C4-2B (cell line): Measurements from ENCODE around the gene JADE1.

ENCODE experiments used
- H3K27ac ChIP-seq: fragments of 450-650 bp; 2 replicates; pipeline ENCODE4 v1.5.1; 2017
- CTCF ChIP-seq: fragments of 450-650 bp; conservative IDR thresholded peaks from 2 replicates; pipeline ENCODE4 v1.5.1; 2017; ENCODE audit warnings: mild to moderate bottlenecking
- ZFX ChIP-seq: fragments of 450-650 bp; IDR thresholded peaks from 2 replicates; pipeline ENCODE4 v1.6.1; 2017

JADE1 gene

GRCh38 chr4:128810871-128811570 is 1.5 kb downstream of the JADE1 start:
- TF ChIP-seq ZFX = no peak
- TF ChIP-seq CTCF = no peak
- peak overlapping the region; percentile 88 for H3K27ac ChIP-seq

- TF ChIP-seq ZFX (no peak), CTCF (no peak)
- H3K27ac ChIP-seq = peak overlapping the region; percentile 88
Measured at GRCh38 chr4:128811571-128812441, 2.3 kb downstream of the JADE1 start.

GRCh38 chr4:128812442-128813235 is 3.1 kb downstream of the JADE1 start:
- TF ChIP-seq CTCF = no peak
- TF ChIP-seq ZFX = no peak
- H3K27ac ChIP-seq = peak overlapping the region; percentile 88

GRCh38 chr4:128813965-128814364 is 4.5 kb downstream of the JADE1 start:
- H3K27ac ChIP-seq = no peak overlapping the region
- TF ChIP-seq ZFX = no peak
- TF ChIP-seq CTCF = no peak

- no peak overlapping the region for H3K27ac ChIP-seq
Measured at GRCh38 chr4:128818442-128818841, 8.9 kb downstream of the JADE1 start.

GRCh38 chr4:128819082-128819742 is 9.7 kb downstream of the JADE1 start:
- H3K27ac ChIP-seq = no peak overlapping the region
- no peak for TF ChIP-seq CTCF

More at GRCh38 chr4:128818442-128818841, 8.9 kb downstream of the JADE1 start:
- TF ChIP-seq CTCF (no peak), ZFX (no peak)
